Omental fat pad (tissue), 4 donors: ENCODE measurements around the gene ASTE1. TPM values are rescaled to one million over a fixed set of nuclear protein-coding genes. Genes with fewer than 3 reads are reported as not detected.
"Not testable (repeated sequence)": the region's sequence is repeated elsewhere in the genome, so short reads cannot be mapped to it uniquely, and the experiment has no call there.

Experiments used
- ATAC-seq: fragments of 150-250 bp; one replicate; pipeline ENCODE4 v1.9.1; 2016; ENCODE audit warnings: mild to moderate bottlenecking, moderate library complexity; ENCODE audit not compliant: low FRiP score
- DNase-seq: peaks from one replicate; pipeline ENCODE4 v3.0.0-alpha.2; 2019; ENCODE audit warnings: low spot score
- total RNA-seq, 4 donors: library from RNA; depleted of rRNA; stranded (reverse); fragments of >200 nt; gene quantifications; one replicate each; pipeline ENCODE4 v1.1.0, GENCODE V29; 2016
- TF ChIP-seq, protein P1 (sequence below), 3 donors: fragments of 450-650 bp; IDR thresholded peaks; one replicate each; pipeline ENCODE4 v1.5.1; 2016 to 2017; ENCODE audit warnings: antibody characterized with exemption in 3 of 3, mild to moderate bottlenecking in 3 of 3, moderate library complexity in 2 of 3

ASTE1 gene
- total RNA-seq, 4 donors from 2014 or later: 3.7 to 7.6 (median 5.7) TPM

DNA sequence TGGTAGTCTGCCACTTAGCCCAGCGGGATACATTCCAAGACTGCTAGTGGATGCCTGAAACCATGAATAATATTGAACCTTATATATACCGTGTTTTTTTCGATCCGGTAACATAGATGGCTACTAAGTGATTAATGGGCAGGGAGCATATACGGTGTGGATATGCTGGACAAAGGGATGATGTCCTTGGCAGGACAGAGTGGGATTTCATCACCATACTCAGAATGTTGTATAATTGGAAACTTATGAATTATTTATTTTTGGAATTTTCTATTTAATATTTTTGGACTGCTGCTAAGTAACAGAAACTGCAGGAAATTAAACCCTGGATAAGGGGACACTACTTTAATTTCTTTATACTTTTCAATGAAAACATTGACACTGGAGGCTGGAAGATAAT is 53.2 kb downstream of the ASTE1 start:
- TF ChIP-seq, protein P1, sequence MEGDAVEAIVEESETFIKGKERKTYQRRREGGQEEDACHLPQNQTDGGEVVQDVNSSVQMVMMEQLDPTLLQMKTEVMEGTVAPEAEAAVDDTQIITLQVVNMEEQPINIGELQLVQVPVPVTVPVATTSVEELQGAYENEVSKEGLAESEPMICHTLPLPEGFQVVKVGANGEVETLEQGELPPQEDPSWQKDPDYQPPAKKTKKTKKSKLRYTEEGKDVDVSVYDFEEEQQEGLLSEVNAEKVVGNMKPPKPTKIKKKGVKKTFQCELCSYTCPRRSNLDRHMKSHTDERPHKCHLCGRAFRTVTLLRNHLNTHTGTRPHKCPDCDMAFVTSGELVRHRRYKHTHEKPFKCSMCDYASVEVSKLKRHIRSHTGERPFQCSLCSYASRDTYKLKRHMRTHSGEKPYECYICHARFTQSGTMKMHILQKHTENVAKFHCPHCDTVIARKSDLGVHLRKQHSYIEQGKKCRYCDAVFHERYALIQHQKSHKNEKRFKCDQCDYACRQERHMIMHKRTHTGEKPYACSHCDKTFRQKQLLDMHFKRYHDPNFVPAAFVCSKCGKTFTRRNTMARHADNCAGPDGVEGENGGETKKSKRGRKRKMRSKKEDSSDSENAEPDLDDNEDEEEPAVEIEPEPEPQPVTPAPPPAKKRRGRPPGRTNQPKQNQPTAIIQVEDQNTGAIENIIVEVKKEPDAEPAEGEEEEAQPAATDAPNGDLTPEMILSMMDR (IDR thresholded peaks at IDR 0.05): no peak
- ATAC-seq: no peak
- no peak for DNase-seq

DNA sequence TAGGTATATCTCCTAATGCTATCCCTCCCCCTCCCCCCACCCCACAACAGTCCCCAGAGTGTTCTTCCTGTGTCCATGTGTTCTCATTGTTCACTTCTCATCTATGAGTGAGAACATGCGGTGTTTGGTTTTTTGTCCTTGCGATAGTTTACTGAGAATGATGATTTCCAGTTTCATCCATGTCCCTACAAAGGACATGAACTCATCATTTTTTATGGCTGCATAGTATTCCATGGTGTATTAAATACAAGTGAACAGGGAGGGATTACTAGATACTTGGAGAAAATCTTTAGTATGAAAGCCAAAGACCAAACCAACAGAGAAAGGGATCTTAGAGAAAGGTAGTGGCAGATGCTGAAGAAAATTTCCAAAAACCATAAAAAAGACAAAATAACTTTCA is 54.0 kb downstream of the ASTE1 start:
- DNase-seq, ATAC-seq: not testable (repeated sequence)

DNA sequence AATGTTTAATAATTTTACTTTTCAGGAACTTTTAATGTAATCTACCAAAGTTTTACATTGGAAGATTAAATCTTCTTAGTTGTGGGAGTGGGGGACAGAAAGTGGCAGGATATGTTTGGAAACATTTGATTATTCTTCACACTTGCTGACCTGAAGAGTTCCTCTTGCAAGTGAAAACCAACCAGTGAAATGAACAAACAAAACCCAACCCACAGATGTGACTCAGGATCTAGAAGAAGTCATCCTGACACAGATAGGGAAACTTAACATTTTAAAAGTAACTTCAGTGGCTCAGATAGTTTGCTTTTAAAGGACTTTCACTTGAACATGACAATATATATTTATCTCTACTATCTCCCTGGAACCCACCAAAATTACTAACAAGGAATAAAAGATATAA is 55.4 kb downstream of the ASTE1 start:
- ATAC-seq: no peak
- TF ChIP-seq, protein P1 (IDR thresholded peaks at IDR 0.05): no peak
- DNase-seq: no peak

DNA sequence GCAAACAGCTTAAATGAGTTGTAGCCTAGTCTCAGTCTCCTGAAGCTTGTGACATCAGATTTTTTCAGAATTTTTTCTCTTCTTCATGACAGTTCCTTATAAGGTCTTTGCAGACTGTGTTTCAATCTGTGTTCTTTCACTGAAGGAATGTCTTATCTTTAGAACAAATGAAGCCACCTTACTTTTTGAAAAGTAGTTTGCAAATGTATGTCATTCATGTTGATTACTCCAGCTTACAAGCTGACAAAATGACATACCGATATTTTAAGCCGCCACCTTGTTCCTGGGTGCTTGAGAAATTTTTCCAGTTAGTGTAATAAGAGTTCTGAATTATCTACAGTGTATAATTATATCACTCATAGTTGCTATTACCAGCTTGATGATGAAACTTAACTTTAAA is 57.0 kb downstream of the ASTE1 start:
- TF ChIP-seq, protein P1 (IDR thresholded peaks at IDR 0.05): no peak
- ATAC-seq: no peak
- no peak for DNase-seq

DNA sequence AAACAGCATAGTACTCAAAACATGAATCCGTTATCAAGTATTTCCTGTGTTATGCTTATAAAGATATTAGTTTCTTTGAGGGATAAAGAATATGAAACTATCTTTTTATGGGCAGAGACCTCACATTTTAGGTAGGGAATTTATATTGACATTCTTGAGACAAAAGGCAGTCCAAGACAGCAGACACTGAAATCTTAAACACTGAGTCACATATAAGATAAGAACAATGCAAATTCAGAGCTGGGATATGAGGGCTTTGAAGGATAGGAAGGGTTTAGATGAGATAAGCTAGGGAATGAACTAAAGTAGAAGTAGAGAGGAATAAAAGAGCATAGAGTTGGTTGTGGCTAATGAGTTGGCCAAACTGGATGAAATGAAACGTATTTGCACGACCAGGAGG is 58.4 kb downstream of the ASTE1 start:
- TF ChIP-seq, protein P1 (IDR thresholded peaks at IDR 0.05): no peak
- ATAC-seq (no peak), DNase-seq (no peak)

DNA sequence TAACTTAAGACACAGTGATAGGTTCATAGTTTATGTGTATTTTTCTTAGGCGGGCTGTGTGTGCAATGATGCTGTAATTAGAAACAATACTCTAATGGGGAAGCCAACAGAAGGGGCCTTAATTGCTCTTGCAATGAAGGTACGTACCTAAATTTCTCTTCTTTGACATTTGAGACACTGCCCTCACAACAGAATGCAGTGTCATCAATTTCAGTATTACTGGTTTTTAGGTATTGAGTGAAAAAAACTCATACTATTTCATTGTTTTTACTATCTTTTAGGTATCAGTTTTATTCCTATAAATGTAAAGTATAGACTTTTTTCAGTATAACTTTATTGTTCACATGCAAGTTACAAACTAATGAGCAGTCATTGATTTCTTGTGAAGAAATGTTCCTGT is 59.3 kb downstream of the ASTE1 start:
- ATAC-seq (no peak), DNase-seq (no peak)
- TF ChIP-seq, protein P1 (IDR thresholded peaks at IDR 0.05): no peak

DNA sequence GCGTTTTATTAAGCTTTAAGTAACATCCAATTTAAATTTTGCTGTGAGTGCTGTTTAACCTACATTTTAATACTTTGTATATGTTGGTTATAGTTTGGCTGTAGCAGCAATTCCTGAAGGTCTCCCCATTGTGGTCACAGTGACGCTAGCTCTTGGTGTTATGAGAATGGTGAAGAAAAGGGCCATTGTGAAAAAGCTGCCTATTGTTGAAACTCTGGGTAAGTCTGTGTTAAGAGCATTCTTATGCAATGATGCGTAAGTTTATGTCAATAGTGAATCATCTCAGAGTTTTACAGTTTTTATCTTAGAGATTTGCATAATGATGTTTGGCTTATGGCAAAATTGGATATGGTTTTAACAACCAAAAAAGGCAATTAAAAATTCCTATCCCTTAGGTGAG is 62.7 kb downstream of the ASTE1 start:
- DNase-seq (no peak), ATAC-seq (peak; percentile 44)
- TF ChIP-seq, protein P1 (IDR thresholded peaks at IDR 0.05): no peak

Other genes starting within 250 kb of the ASTE1 start
- gene ATP2C1, start 132.7 kb downstream of the ASTE1 start, total RNA-seq: 10 to 100 TPM; 53.2 to 63.5 (median 61.6) TPM
- 1 to 10 TPM; 4.1 to 8.2 (median 5.2) TPM for gene NEK11, start 52 bp upstream of the ASTE1 start, total RNA-seq